ENCODE data around the gene TFB2M. TPM values are rescaled to one million over a fixed set of nuclear protein-coding genes. Genes with fewer than 3 reads are reported as not detected.
"Not testable (repeated sequence)": the region's sequence is repeated elsewhere in the genome, so short reads cannot be mapped to it uniquely, and the experiment has no call there.

Gene TFB2M
- total RNA-seq, 1 donor from 2014 or later, result 12.9 TPM

DNA sequence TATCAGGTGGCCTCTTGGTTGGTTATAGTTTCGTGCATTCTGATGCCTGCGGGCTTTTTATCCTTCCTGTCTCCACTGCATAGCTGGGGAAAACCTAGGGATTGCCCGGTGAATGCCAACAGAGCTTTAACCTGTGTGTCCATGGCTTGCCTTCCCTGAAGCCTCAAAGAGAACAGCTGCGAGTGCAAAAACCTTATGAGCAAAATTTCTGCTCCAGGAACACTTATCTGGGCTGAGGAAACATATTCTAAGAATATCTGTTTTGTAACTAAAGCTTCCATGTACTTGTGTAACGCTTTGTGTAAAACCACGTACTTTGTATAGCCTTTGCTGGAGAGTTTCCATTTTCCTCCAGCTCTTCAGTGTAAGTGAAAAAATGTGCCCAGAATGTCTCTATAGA lies 7.4 kb upstream of the TFB2M start:
- no peak overlapping the region for H3K4me3 Mint-ChIP-seq
- peaks cover 5% of the 10 kb centered on the region for H3K36me3 Mint-ChIP-seq
- no peaks in the 10 kb centered on the region for H3K9me3 Mint-ChIP-seq
- H3K4me1 Mint-ChIP-seq (ENCODE audit: unreplicated experiment), result peaks cover 19% of the 10 kb centered on the region
- H3K27ac Mint-ChIP-seq, result no peak overlapping the region
- no peaks in the 10 kb centered on the region for H3K27me3 Mint-ChIP-seq
- TF ChIP-seq CTCF (conservative IDR thresholded peaks at IDR 0.05), result no peak
- DNase-seq (ENCODE audit: extremely low spot score, unreplicated experiment), result no peak

DNA sequence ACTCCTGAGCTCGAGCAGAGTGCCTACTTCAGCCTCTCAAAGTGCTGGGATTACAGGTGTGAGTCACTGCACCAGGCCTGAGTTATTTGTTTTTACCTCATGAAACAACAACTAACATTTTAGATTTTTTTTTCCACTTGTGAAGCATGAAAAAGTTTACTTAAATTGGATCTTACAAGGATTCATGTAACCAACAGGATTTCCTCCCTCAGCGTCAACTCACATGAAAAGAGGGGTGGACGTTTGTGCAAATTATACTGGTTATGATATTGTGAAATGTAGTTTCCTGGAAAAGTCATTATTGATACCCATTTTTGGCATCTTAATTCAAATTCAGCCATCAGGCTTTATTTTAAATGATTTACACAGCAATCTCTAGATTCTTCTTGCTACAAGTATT lies 6.7 kb upstream of the TFB2M start:
- peaks cover 5% of the 10 kb centered on the region for H3K36me3 Mint-ChIP-seq
- no peak overlapping the region for H3K4me3 Mint-ChIP-seq
- DNase-seq (ENCODE audit: extremely low spot score, unreplicated experiment), result no peak
- H3K27me3 Mint-ChIP-seq, result no peaks in the 10 kb centered on the region
- H3K27ac Mint-ChIP-seq, result no peak overlapping the region
- peaks cover 19% of the 10 kb centered on the region for H3K4me1 Mint-ChIP-seq (ENCODE audit: unreplicated experiment)
- H3K9me3 Mint-ChIP-seq, result no peaks in the 10 kb centered on the region
- no peak for TF ChIP-seq CTCF (conservative IDR thresholded peaks at IDR 0.05)

DNA sequence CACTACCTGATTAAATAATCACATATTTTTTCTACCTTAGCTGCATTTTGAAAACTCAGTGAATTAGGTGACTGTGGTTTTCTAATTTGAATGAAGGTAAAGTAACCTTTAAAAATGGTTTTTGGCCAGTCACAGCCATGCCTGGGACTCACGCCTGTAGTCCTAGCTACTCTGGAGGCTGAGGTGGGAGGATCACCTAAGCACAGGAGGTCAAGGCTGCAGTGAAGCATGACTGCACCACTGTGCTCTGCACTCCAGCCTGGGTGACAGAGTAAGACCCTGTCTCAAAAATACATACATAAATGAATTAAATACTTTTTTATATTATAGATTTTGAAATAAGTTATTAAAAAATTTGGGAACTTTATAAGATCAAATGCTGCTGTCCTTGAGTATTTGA lies 5.9 kb upstream of the TFB2M start:
- H3K27ac Mint-ChIP-seq, result no peak overlapping the region
- H3K27me3 Mint-ChIP-seq, result no peaks in the 10 kb centered on the region
- no peaks in the 10 kb centered on the region for H3K9me3 Mint-ChIP-seq
- peaks cover 5% of the 10 kb centered on the region for H3K36me3 Mint-ChIP-seq
- no peak overlapping the region for H3K4me3 Mint-ChIP-seq
- H3K4me1 Mint-ChIP-seq (ENCODE audit: unreplicated experiment), result peaks cover 18% of the 10 kb centered on the region
- DNase-seq (ENCODE audit: extremely low spot score, unreplicated experiment), result no peak
- TF ChIP-seq CTCF (conservative IDR thresholded peaks at IDR 0.05), result no peak

DNA sequence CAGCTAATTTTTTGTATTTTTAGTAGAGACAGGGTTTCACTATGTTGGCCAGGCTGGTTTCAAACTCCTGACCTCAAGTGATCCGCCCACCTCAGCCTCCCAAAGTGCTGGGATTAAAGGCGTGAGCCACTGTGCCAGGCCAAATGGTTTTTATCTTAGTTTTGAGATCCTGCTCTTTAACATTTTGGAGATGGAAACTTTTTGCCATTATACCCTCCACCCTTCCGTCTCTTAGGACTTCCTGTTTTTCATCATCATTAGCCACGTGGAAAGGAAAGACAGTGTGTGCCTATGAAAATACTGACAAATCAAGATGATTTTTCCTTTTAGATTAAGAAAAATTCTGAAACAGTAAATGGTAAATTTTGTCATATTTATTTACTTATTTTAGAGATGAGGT lies 5.2 kb upstream of the TFB2M start:
- H3K9me3 Mint-ChIP-seq; H3K27me3 Mint-ChIP-seq; H3K27ac Mint-ChIP-seq; H3K4me3 Mint-ChIP-seq; H3K36me3 Mint-ChIP-seq; DNase-seq (ENCODE audit: extremely low spot score, unreplicated experiment): not testable (repeated sequence)
- H3K4me1 Mint-ChIP-seq (ENCODE audit: unreplicated experiment), result peaks cover 15% of the 10 kb centered on the region

- Mint-ChIP-seq H3K9me3 (no peaks in the 10 kb centered on the region), H3K27me3 (no peaks in the 10 kb centered on the region), H3K27ac (peak overlapping the region; percentile 66), H3K36me3 (no peaks in the 10 kb centered on the region), H3K4me1 (ENCODE audit: unreplicated experiment) (peaks cover 15% of the 10 kb centered on the region), H3K4me3 (peak overlapping the region; percentile 41)
- no peak for TF ChIP-seq CTCF (conservative IDR thresholded peaks at IDR 0.05)
- no peak for DNase-seq (ENCODE audit: extremely low spot score, unreplicated experiment)
These were observed 3.5 kb upstream of the TFB2M start for GRCh38 chr1:246569248-246570238.

DNA sequence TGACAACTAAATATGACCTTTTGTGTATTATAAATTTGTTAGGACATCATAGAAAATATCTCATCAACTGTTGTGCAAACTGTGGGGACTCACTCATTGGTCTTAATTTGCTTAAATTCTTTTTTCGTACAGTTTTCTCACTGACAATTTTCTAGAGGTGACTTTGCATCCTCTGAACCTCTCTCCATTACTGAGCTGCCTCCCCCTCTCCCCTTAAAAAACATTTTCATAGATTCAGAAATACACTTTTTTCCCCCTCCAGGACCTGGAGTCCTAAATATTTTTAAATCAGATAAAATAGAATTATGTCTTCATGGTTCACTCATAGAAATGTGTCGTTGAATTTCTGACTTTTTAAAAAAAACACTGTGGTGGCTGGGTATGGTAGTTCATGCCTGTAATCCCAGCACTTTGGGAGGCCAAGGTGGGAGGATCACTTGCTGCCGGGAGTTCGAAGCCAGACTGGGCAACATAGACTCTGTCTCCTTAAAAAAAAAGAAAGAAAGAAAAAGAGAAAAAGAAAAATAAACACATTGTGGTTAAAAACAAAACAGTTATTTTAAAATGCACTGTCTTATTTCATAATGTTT lies 1.7 kb upstream of the TFB2M start:
- H3K27ac Mint-ChIP-seq, result peak overlapping the region; percentile 94
- H3K27me3 Mint-ChIP-seq, result no peaks in the 10 kb centered on the region
- H3K9me3 Mint-ChIP-seq, result no peaks in the 10 kb centered on the region
- H3K36me3 Mint-ChIP-seq, result no peaks in the 10 kb centered on the region
- H3K4me1 Mint-ChIP-seq (ENCODE audit: unreplicated experiment), result peaks cover 15% of the 10 kb centered on the region
- H3K4me3 Mint-ChIP-seq, result peak overlapping the region; percentile 98
- DNase-seq (ENCODE audit: extremely low spot score, unreplicated experiment), result no peak
- TF ChIP-seq CTCF (conservative IDR thresholded peaks at IDR 0.05), result peak; percentile 44

All from type B pancreatic cell (in vitro differentiated cells).